Activated naive CD4-positive, alpha-beta T cell treated with Interleukin-2 at 50 U/mL for 16 hours (primary cell): ENCODE data around the gene FMN1.
A peak's percentile ranks its signal among the peaks of the same experiment; 100 is the strongest.

ENCODE experiments used
- DNase-seq: peaks from one replicate; pipeline ENCODE4 v3.0.0-alpha.2; 2020

FMN1 gene

DNA sequence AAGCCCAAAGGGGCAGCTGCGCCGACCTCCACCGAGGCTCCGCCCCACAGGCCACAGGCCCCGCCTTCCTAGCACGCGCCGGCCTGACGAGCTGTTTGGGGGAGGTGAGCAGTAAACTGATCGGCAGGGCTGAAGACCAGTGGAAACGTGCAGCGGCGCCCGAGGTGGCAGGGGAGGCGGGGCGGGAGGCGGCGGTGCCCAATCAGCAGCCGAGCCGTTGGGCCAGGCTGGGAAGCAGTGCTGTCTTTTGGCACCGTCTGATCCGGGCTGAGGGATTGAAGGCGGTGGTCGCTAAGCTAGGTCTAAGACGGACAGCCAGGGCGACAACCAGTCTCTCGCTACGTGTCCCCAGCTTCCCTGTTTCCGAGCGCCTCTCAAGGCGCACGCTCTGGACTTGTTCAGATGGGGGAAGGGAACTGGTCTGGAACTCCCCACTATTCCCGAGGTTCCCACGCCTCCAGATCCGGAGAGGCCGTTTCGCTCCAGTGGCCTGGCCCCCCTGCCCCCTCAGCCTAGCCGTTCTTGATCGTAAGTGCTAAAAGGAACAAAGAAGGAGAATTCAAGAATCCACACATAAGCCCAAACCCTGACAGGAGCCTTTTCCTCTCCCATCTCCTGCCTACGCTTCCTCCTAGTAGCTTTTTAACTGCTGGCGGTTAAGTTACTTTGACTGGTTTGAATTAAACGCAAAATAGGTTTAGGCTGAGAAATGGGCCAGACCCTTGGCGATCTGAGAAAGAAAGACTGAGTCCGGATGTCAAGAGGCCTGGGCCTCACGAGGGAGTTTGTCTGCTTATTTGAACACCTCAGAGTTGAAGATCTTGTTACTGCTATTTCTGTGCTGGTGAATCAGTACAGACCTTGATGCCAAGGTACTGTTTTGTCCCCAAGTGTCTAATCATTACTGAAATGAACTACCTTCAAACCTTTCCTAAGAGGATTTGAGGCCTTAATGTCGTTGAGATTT, at the start of gene FMN1:
Gene FMN1 (minus strand): TSS at position 11 of the 967 bp plus-strand sequence. CDS start 39,800 bp downstream, outside the sequence.
- peak; percentile 92 for DNase-seq

DNA sequence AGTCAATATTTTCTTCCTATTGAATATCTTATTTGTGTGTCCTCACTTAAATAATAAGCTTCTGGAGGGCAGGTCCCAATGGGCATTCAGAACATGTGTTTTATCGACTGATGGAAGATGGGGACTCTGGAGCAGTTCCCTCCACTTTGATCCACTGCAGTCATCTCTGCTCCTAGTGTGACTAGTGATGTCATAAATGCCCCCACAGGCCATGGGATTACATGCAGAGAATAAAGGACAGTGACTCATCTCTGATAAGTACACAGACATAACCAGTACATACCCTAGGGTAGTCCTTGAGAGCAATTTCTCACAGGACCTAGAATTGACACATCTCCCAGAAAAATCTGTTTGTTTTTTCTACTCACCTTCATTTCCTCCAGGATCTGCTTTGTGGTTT, 49.4 kb upstream of the FMN1 start:
- no peak for DNase-seq

GRCh38 chr15:33243393-33243792, 48.9 kb upstream of the FMN1 start:
- no peak for DNase-seq

GRCh38 chr15:33242669-33243191, 48.2 kb upstream of the FMN1 start:
- no peak for DNase-seq

DNA sequence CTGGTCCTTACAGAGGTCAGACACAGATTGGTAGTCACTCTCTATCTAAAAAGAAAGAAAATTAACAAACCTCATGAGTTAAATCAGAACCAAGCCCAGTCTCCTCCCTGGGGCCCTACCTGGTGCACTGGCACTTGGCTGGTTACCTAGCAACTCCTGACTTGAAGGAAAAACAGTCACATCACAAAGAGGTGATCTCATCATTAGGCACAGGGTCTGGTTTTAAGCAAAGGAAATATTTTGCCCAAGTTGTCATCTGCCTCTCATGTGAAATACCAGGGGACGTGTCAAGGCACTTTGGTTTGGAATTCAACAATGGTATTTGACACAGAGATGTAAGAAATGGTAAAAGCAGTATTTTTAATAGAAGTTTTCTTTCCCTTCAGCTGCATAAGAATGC, 47.7 kb upstream of the FMN1 start:
- no peak for DNase-seq

GRCh38 chr15:33236841-33237509, 42.5 kb upstream of the FMN1 start:
- no peak for DNase-seq

DNA sequence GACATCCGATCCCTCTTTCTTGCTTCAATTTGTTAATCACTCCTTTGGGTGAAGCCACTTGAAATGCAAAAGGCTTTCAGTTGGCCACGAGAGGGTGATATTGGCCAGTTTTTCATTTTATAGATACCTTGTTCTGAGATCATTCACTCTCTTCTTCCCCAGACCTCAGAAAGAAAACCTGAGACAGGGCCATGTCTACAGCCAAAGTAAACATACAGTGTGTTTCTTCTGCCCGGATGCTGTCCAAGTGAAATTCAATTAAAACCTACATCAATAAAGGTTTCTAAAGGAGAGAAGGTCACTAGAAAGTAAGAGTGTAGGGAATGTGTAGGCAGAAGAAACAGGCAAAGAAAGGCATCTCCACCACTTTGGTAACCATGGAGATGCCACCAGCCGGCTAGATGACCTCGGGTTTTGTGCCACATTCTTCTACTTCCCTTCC, 39.5 kb upstream of the FMN1 start:
- DNase-seq = no peak

DNA sequence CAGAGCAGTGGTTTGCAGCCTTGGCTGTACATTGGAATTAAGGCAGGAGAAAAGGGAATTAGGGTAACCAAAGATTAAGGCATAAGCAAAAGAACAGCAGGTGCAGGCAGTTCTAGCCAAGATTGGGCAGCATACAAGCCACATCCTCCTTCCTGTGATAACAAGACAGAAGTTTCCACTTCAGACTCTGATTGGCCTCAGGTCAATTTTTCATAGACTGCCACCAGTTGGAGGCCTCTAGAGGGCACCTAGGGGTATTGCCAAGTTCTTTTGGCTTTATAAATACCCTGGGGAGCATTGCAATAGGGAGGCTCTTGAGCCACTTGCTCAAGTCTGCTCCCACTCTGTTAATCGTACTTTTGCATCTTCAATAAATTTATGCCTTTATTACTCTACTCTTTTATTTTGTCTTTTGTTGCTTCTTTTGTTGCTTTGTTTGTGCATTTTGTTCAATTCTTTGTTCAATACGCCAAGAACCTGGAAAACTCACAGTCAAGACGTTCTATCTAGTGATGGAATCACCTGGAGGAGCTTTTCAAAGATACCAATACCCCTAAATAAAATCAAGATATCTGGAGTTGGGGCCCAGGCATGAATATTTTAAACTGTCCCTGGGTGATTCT, 32.2 kb upstream of the FMN1 start:
- DNase-seq = peak; percentile 63

GRCh38 chr15:33218071-33218491, 23.6 kb upstream of the FMN1 start:
- no peak for DNase-seq

- DNase-seq = no peak
Measured at GRCh38 chr15:33215941-33216872, 21.7 kb upstream of the FMN1 start.

DNA sequence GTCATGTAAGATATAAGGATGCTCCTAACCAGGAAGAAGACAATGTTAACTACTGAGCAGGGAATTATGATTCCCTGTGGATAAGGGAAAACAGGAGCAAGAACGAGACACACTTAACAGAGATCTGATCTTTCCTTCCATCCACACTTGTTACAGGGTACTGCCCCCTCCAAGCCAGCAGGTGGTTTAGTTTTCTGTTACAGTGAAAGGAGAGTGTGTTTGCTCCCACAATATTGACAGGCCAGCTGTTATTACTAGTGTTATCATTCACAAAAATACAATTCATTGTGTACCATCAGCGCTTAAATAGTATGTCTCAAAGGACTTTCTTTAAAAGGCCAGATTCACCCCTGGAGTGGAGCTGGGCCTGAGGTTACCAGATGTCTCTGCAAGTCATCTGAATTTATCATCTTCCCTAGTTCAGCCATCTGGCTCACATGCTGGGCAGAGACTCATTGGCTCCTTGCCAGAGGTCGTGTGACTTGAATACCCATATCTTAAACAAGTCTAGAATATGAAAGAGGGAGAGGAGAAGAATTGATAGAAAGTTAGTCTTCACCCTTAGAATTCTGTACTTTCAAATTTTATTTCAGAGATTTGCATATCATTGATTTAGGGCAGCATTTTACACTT, 16.8 kb upstream of the FMN1 start:
- DNase-seq = no peak

DNA sequence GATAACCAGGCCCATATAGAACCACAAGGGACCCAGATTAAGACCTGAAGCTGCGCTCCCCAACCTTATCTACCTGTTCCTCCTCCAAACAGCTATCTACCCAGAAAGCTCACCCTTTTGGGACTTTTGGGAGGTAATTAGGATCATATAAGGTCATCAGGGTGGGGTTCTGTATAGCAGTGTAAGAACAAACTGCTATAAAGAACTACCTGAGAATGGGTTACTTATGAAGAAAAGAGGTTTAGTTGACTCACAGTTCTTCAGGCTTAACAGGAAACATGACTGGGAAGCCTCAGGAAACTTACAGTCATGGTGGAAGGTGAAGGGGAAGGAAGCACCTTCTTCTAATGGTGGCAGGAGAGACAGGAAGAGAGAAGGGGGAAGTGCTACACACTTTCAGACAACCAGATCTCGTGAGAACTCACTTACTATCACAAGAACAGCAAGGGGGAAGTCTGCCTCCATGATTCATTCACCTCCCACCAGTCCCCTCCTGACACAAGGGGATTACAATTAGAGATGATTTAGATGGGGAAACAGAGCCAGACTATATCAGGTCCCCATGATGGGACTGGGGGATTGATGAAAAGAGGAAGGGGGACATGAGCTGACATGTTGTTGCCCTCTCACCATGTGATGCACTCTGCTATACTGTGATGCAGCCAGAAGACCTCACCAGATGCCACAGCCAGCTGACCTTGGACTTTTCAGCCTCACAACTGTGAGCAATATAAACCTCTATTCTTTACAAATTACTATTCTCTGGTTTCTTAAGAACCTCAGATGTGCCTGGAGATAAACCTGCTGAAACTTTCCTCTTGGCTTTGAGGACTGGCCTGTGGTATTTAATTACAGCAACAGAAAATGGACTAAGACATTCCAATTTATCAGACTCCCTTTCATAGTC, 15.3 kb upstream of the FMN1 start:
- DNase-seq = no peak

GRCh38 chr15:33207646-33208045, 13.1 kb upstream of the FMN1 start:
- no peak for DNase-seq

- no peak for DNase-seq
Measured at GRCh38 chr15:33206366-33206765, 11.9 kb upstream of the FMN1 start.

DNA sequence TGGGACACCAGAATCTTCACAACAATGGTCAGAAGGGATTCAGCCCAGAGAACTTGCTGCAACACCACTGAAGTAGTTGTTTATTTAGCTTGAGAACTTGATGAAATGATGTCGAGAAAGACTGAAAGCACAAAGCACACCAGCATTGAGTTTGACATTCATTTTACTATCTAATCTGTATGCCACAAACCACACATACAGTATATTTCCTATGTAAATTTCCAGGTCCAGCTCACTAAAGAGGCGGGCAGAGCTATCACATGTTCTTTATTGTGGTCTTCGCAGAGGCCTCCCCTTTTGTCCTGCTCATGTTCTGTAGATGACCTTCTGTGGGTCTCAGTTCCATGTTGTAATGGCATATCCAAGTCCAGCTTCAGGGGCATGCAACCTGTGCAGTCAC, 10.4 kb upstream of the FMN1 start:
- no peak for DNase-seq

- DNase-seq = no peak
Measured at GRCh38 chr15:33204087-33204486, 9.6 kb upstream of the FMN1 start.

GRCh38 chr15:33201491-33202231, 7.1 kb upstream of the FMN1 start:
- peak; percentile 63 for DNase-seq

- DNase-seq = no peak
Measured at GRCh38 chr15:33200903-33201302, 6.4 kb upstream of the FMN1 start.

DNA sequence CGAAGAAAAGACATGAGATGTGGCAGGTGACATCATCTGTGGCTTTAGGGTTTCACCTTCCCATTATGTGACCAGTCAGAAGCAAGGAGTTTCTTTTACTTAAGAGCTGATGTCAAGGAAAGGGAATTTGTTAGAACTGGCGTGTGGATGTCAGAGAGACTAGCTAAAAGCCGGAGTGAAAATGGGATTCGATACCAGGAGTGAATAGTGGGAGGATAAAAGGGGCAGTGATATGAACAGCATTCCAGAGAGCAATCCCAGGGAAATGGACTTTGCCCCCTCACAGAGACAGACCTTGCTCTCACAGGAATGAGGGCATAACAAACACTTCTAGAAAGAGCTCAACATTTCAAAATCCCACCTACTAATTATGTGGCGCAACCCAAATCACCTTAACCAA, 5.9 kb upstream of the FMN1 start:
- no peak for DNase-seq

GRCh38 chr15:33198541-33198940, 4.0 kb upstream of the FMN1 start:
- no peak for DNase-seq
